ENCODE results near the gene PTPN23. TPM values are rescaled to one million over a fixed set of nuclear protein-coding genes. Genes with fewer than 3 reads are reported as not detected.

PTPN23 gene
- total and polyA plus RNA-seq, 9 of the 15 experiments (the other 6 are each of a cell fraction or from before 2014, with no cell fraction given), result 0.41 to 58.7 (median 7.2) TPM

- ChIA-PET CTCF (ENCODE audit: low intra/inter-chr PET ratio) (no interaction called here), POLR2A (no interaction called here)
- Histone ChIP-seq H3K4me2 (ENCODE audit: insufficient read depth, low read length) (no peak overlapping the region), H3K4me1 (replicated peaks in 1 of 2; ENCODE audit: control insufficient read depth in 2 of 2, insufficient read depth in 2 of 2, low read length in 2 of 2) (peaks cover 0 to 4% of the 10 kb centered on the region in 2 experiments; a peak in 2 of 5 replicates), H3K27ac (ENCODE audit: extremely low read depth, low read depth, low read length) (no peak overlapping the region), H3K4me3 (no peak overlapping the region), H3K9me3 (replicated peaks; ENCODE audit: control insufficient read depth, insufficient read depth, low read depth, low read length) (no peaks in the 10 kb centered on the region), H3K27me3 (ENCODE audit: control insufficient read depth in 2 of 2, insufficient read depth in 2 of 2, low read length in 2 of 2) (no peaks in the 10 kb centered on the region), H3K9ac (ENCODE audit: insufficient read depth in 1 of 2, low read depth in 2 of 2, low read length in 2 of 2) (no peak overlapping the region; a peak in 1 of 4 replicates), H3K36me3 (ENCODE audit: control insufficient read depth, insufficient read depth, low read length) (peaks cover 80% of the 10 kb centered on the region), H3K79me2 (ENCODE audit: control insufficient read depth, insufficient read depth, low read length) (no peaks in the 10 kb centered on the region; the same call in 2 of the 3 replicates), H2AFZ (ENCODE audit: low read depth, low read length) (no peak overlapping the region), H4K20me1 (replicated peaks; ENCODE audit: control insufficient read depth, insufficient read depth, low read length) (peaks cover 14% of the 10 kb centered on the region; the same call in 1 of the 2 replicates), H3K9me1 (ENCODE audit: control insufficient read depth, insufficient read depth, low read length) (no peaks in the 10 kb centered on the region)
- FAIRE-seq (no peak), DNase-seq (ENCODE audit: extremely low read depth in 1 of 4, low spot score in 3 of 4) (peak in 1 of 4 experiments; percentile 4), ATAC-seq (no peak)
- WGBS (ENCODE audit: insufficient coverage, low coverage, missing lambda C conversion rate), result 94% methylated on average over 6 of the region's 6 CpGs
- BruUV-seq (replicated peaks), result no TSS peak
- in situ Hi-C loops (cut with MboI), result no loop called here
- intact Hi-C loops (cut with micrococcal nuclease), result no loop called here
- no peak for TF ChIP-seq YY1 (IDR thresholded peaks at IDR 0.05; ENCODE audit: borderline replicate concordance in 1 of 3, control insufficient read depth in 1 of 3, extremely low read depth in 1 of 3, insufficient read depth in 3 of 3, insufficient read length in 1 of 3, insufficient replicate concordance in 2 of 3, low read depth in 1 of 3, low read length in 2 of 3)
- TF ChIP-seq MTF1 (CRISPR knock-in tag; IDR thresholded peaks at IDR 0.05; ENCODE audit: borderline replicate concordance), result no peak
- TF ChIP-seq FOSL1 (tag; conservative IDR thresholded peaks at IDR 0.05), result no peak
- TF ChIP-seq, protein P1, sequence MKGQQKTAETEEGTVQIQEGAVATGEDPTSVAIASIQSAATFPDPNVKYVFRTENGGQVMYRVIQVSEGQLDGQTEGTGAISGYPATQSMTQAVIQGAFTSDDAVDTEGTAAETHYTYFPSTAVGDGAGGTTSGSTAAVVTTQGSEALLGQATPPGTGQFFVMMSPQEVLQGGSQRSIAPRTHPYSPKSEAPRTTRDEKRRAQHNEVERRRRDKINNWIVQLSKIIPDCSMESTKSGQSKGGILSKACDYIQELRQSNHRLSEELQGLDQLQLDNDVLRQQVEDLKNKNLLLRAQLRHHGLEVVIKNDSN (CRISPR knock-in tag; IDR thresholded peaks at IDR 0.05), result no peak
- TF ChIP-seq ZNF780A (CRISPR knock-in tag; IDR thresholded peaks at IDR 0.05), result no peak
- no peak for TF ChIP-seq ZNF76 (CRISPR knock-in tag; IDR thresholded peaks at IDR 0.05; ENCODE audit: borderline replicate concordance)
- TF ChIP-seq, protein P2, sequence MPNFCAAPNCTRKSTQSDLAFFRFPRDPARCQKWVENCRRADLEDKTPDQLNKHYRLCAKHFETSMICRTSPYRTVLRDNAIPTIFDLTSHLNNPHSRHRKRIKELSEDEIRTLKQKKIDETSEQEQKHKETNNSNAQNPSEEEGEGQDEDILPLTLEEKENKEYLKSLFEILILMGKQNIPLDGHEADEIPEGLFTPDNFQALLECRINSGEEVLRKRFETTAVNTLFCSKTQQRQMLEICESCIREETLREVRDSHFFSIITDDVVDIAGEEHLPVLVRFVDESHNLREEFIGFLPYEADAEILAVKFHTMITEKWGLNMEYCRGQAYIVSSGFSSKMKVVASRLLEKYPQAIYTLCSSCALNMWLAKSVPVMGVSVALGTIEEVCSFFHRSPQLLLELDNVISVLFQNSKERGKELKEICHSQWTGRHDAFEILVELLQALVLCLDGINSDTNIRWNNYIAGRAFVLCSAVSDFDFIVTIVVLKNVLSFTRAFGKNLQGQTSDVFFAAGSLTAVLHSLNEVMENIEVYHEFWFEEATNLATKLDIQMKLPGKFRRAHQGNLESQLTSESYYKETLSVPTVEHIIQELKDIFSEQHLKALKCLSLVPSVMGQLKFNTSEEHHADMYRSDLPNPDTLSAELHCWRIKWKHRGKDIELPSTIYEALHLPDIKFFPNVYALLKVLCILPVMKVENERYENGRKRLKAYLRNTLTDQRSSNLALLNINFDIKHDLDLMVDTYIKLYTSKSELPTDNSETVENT (CRISPR knock-in tag; IDR thresholded peaks at IDR 0.05), result no peak
- TF ChIP-seq REST (IDR thresholded peaks at IDR 0.05; ENCODE audit: borderline replicate concordance), result no peak
- no peak for TF ChIP-seq REST (CRISPR knock-in tag; IDR thresholded peaks at IDR 0.05; ENCODE audit: low read depth)
- no peak for TF ChIP-seq CBX5 (IDR thresholded peaks at IDR 0.05; ENCODE audit: borderline replicate concordance, low read depth)
- TF ChIP-seq SMARCC2 (IDR thresholded peaks at IDR 0.05; ENCODE audit: low read depth), result no peak
Observed at GRCh38 chr3:47427866-47428265, 47.0 kb downstream of the PTPN23 start.
